Mucosa of rectum (tissue), 2 donors: ENCODE results near the gene ARHGAP27.

Experiments used
- H3K27ac ChIP-seq, 2 donors: one replicate each; pipeline ENCODE4 v1.7.0; 2013; ENCODE audit warnings: inconsistent platforms in 2 of 2, low read depth in 2 of 2, low read length in 2 of 2
- H3K27me3 ChIP-seq, 2 donors: one replicate each; pipeline ENCODE4 v1.7.0; 2013; ENCODE audit warnings: low read length in 2 of 2; ENCODE audit not compliant: control insufficient read depth in 2 of 2, insufficient read depth in 2 of 2
- H3K36me3 ChIP-seq, 2 donors: one replicate each; pipeline ENCODE4 v1.7.0; 2013; ENCODE audit warnings: low read length in 2 of 2; ENCODE audit not compliant: control insufficient read depth in 2 of 2, insufficient read depth in 2 of 2
- H3K4me1 ChIP-seq, 2 donors: one replicate each; pipeline ENCODE4 v1.7.0; 2013; ENCODE audit warnings: low read length in 2 of 2, mild to moderate bottlenecking in 1 of 2; ENCODE audit not compliant: control insufficient read depth in 2 of 2, insufficient read depth in 2 of 2
- H3K4me3 ChIP-seq, 2 donors: one replicate each; pipeline ENCODE4 v1.7.0; 2013; ENCODE audit warnings: low read length in 2 of 2
- H3K9ac ChIP-seq, 2 donors: one replicate each; pipeline ENCODE4 v1.7.0; 2013; ENCODE audit warnings: low read length in 2 of 2, low read depth in 1 of 2, mild to moderate bottlenecking in 1 of 2
- H3K9me3 ChIP-seq, 2 donors: one replicate each; pipeline ENCODE4 v1.7.0; 2013; ENCODE audit warnings: low read length in 2 of 2; ENCODE audit not compliant: control insufficient read depth in 2 of 2
- donor health status: healthy.
- donor health status: Normal muscosa, but diverticular disease.

Gene ARHGAP27

GRCh38 chr17:45372325-45372869 is 60.3 kb downstream of the ARHGAP27 start:
- H3K27ac ChIP-seq: no peak overlapping the region
- H3K4me1 ChIP-seq: peaks cover 3 to 11% of the 10 kb centered on the region in 2 donors
- no peak overlapping the region for H3K4me3 ChIP-seq
- no peaks in the 10 kb centered on the region for H3K36me3 ChIP-seq
- H3K27me3 ChIP-seq: no peaks in the 10 kb centered on the region
- H3K9ac ChIP-seq: no peak overlapping the region
- H3K9me3 ChIP-seq: no peaks in the 10 kb centered on the region

- Histone ChIP-seq H3K4me1 (peaks cover 3 to 11% of the 10 kb centered on the region in 2 donors), H3K27ac (peak overlapping the region in 1 of 2 donors; percentile 32), H3K9me3 (no peaks in the 10 kb centered on the region), H3K27me3 (no peaks in the 10 kb centered on the region), H3K36me3 (no peaks in the 10 kb centered on the region), H3K9ac (peak overlapping the region; percentile 47 to 55), H3K4me3 (peak overlapping the region; percentile 38 to 52)
These were observed 61.0 kb downstream of the ARHGAP27 start for GRCh38 chr17:45371414-45372324.

- Histone ChIP-seq H3K4me1 (peaks cover 3 to 11% of the 10 kb centered on the region in 2 donors), H3K9ac (no peak overlapping the region), H3K27me3 (no peaks in the 10 kb centered on the region), H3K27ac (no peak overlapping the region), H3K9me3 (no peaks in the 10 kb centered on the region), H3K36me3 (no peaks in the 10 kb centered on the region), H3K4me3 (no peak overlapping the region)
These were observed 61.7 kb downstream of the ARHGAP27 start for GRCh38 chr17:45370949-45371413.

- H3K27me3 ChIP-seq: no peaks in the 10 kb centered on the region
- H3K36me3 ChIP-seq: no peaks in the 10 kb centered on the region
- no peak overlapping the region for H3K9ac ChIP-seq
- H3K27ac ChIP-seq: no peak overlapping the region
- H3K4me1 ChIP-seq: peaks cover 3 to 11% of the 10 kb centered on the region in 2 donors
- no peak overlapping the region for H3K4me3 ChIP-seq
- H3K9me3 ChIP-seq: no peaks in the 10 kb centered on the region
These were observed 63.2 kb downstream of the ARHGAP27 start for GRCh38 chr17:45369421-45369820.

GRCh38 chr17:45368651-45369050 is 64.0 kb downstream of the ARHGAP27 start:
- Histone ChIP-seq H3K9ac (no peak overlapping the region), H3K4me1 (peaks cover 0 to 7% of the 10 kb centered on the region in 2 donors), H3K27ac (no peak overlapping the region), H3K27me3 (no peaks in the 10 kb centered on the region), H3K4me3 (no peak overlapping the region), H3K9me3 (no peaks in the 10 kb centered on the region), H3K36me3 (no peaks in the 10 kb centered on the region)

GRCh38 chr17:45367216-45367615 is 65.5 kb downstream of the ARHGAP27 start:
- Histone ChIP-seq H3K36me3 (no peaks in the 10 kb centered on the region), H3K4me3 (no peak overlapping the region), H3K9ac (no peak overlapping the region), H3K9me3 (no peaks in the 10 kb centered on the region), H3K4me1 (peaks cover 0 to 7% of the 10 kb centered on the region in 2 donors), H3K27ac (no peak overlapping the region), H3K27me3 (no peaks in the 10 kb centered on the region)

GRCh38 chr17:45366691-45367090 is 66.0 kb downstream of the ARHGAP27 start:
- Histone ChIP-seq H3K27ac (no peak overlapping the region), H3K4me3 (no peak overlapping the region), H3K4me1 (peaks cover 0 to 3% of the 10 kb centered on the region in 2 donors), H3K36me3 (no peaks in the 10 kb centered on the region), H3K9ac (no peak overlapping the region), H3K9me3 (no peaks in the 10 kb centered on the region), H3K27me3 (no peaks in the 10 kb centered on the region)

GRCh38 chr17:45366049-45366448 is 66.6 kb downstream of the ARHGAP27 start:
- no peaks in the 10 kb centered on the region for H3K9me3 ChIP-seq
- no peak overlapping the region for H3K9ac ChIP-seq
- H3K36me3 ChIP-seq: no peaks in the 10 kb centered on the region
- no peak overlapping the region for H3K27ac ChIP-seq
- H3K4me1 ChIP-seq: no peaks in the 10 kb centered on the region
- H3K27me3 ChIP-seq: no peaks in the 10 kb centered on the region
- no peak overlapping the region for H3K4me3 ChIP-seq

GRCh38 chr17:45364531-45365390 is 67.9 kb downstream of the ARHGAP27 start:
- no peak overlapping the region for H3K27ac ChIP-seq
- H3K36me3 ChIP-seq: no peaks in the 10 kb centered on the region
- H3K9me3 ChIP-seq: no peaks in the 10 kb centered on the region
- no peak overlapping the region for H3K9ac ChIP-seq
- H3K4me1 ChIP-seq: no peaks in the 10 kb centered on the region
- no peaks in the 10 kb centered on the region for H3K27me3 ChIP-seq
- no peak overlapping the region for H3K4me3 ChIP-seq

GRCh38 chr17:45363498-45363897 is 69.2 kb downstream of the ARHGAP27 start:
- no peaks in the 10 kb centered on the region for H3K36me3 ChIP-seq
- H3K9me3 ChIP-seq: no peaks in the 10 kb centered on the region
- H3K9ac ChIP-seq: no peak overlapping the region
- no peaks in the 10 kb centered on the region for H3K4me1 ChIP-seq
- no peak overlapping the region for H3K27ac ChIP-seq
- H3K4me3 ChIP-seq: no peak overlapping the region
- H3K27me3 ChIP-seq: no peaks in the 10 kb centered on the region
